Neuronal stem cell (in vitro differentiated cells): ENCODE measurements around the gene CCL1.

Source experiments
- DNase-seq: peaks from one replicate; pipeline ENCODE4 v3.0.0-alpha.2; 2013; ENCODE audit warnings: low spot score
- H2AFZ ChIP-seq: one replicate; pipeline ENCODE4 v1.6.1; 2013; ENCODE audit warnings: mild to moderate bottlenecking, low read length, inconsistent platforms
- H2AK5ac ChIP-seq: 2 replicates; pipeline ENCODE4 v1.6.1; 2013; ENCODE audit warnings: low read depth, mild to moderate bottlenecking, inconsistent platforms, low read length, moderate library complexity, mixed read lengths
- H2BK120ac ChIP-seq: 2 replicates; pipeline ENCODE4 v1.6.1; 2013; ENCODE audit warnings: low read depth, mild to moderate bottlenecking, inconsistent platforms, low read length, moderate library complexity, mixed read lengths
- H2BK12ac ChIP-seq: one replicate; pipeline ENCODE4 v1.6.1; 2013; ENCODE audit warnings: low read length, inconsistent platforms
- H2BK15ac ChIP-seq: 2 replicates; pipeline ENCODE4 v1.6.1; 2013; ENCODE audit warnings: mild to moderate bottlenecking, low read length, inconsistent platforms, mixed read lengths
- H2BK5ac ChIP-seq: one replicate; pipeline ENCODE4 v1.6.1; 2013; ENCODE audit warnings: inconsistent platforms, mild to moderate bottlenecking, low read length, moderate library complexity
- H3K14ac ChIP-seq: one replicate; pipeline ENCODE4 v1.6.1; 2013; ENCODE audit warnings: low read length, inconsistent platforms
- H3K18ac ChIP-seq: 2 replicates; pipeline ENCODE4 v1.6.1; 2013; ENCODE audit warnings: low read length, inconsistent platforms
- H3K23ac ChIP-seq: 2 replicates; pipeline ENCODE4 v1.6.1; 2013; ENCODE audit warnings: low read depth, mild to moderate bottlenecking, mixed read lengths, low read length, inconsistent platforms; ENCODE audit not compliant: poor library complexity
- H3K27ac ChIP-seq: replicated peaks from 3 replicates; pipeline ENCODE4 v1.5.1; 2013; ENCODE audit warnings: low read length, inconsistent platforms
- H3K27me3 ChIP-seq, 3 experiments: 2 replicates each; pipeline ENCODE4 v1.6.1; 2013; ENCODE audit warnings: low read length in 3 of 3, mild to moderate bottlenecking in 2 of 3, inconsistent platforms in 1 of 3, low read depth in 1 of 3, mixed read lengths in 1 of 3, moderate library complexity in 1 of 3; ENCODE audit not compliant: control insufficient read depth in 3 of 3, insufficient read depth in 3 of 3
- H3K36me3 ChIP-seq, 2 donors: replicated peaks in 1 of 2; 2 replicates each; pipeline ENCODE4 v1.6.1; 2013; ENCODE audit warnings: low read length in 2 of 2; ENCODE audit not compliant: control insufficient read depth in 2 of 2, insufficient read depth in 2 of 2
- H3K4ac ChIP-seq: 2 replicates; pipeline ENCODE4 v1.6.1; 2013; ENCODE audit warnings: inconsistent platforms, mild to moderate bottlenecking, low read length, moderate library complexity
- H3K4me1 ChIP-seq, 2 donors: 1 replicate in 1 of 2; 2 replicates in 1 of 2; pipeline ENCODE4 v1.6.1; 2013; ENCODE audit warnings: low read length in 2 of 2, low read depth in 1 of 2; ENCODE audit not compliant: control insufficient read depth in 2 of 2, insufficient read depth in 1 of 2
- H3K4me2 ChIP-seq: one replicate; pipeline ENCODE4 v1.6.1; 2013; ENCODE audit warnings: mild to moderate bottlenecking, low read length, inconsistent platforms; ENCODE audit not compliant: insufficient read depth, poor library complexity, severe bottlenecking
- H3K4me3 ChIP-seq, 2 donors: 2 replicates each; pipeline ENCODE4 v1.5.1; 2013; ENCODE audit warnings: low read length in 2 of 2, mild to moderate bottlenecking in 2 of 2, inconsistent platforms in 1 of 2, moderate library complexity in 1 of 2
- H3K79me1 ChIP-seq: one replicate; pipeline ENCODE4 v1.6.1; 2013; ENCODE audit warnings: low read depth, mild to moderate bottlenecking, inconsistent platforms, low read length, moderate library complexity
- H3K9ac ChIP-seq: one replicate; pipeline ENCODE4 v1.6.1; 2013; ENCODE audit warnings: mild to moderate bottlenecking, low read depth, low read length, inconsistent platforms; ENCODE audit not compliant: poor library complexity
- H3K9me3 ChIP-seq, 2 donors: replicated peaks in 1 of 2; 2 replicates each; pipeline versions ENCODE3 to v1.6.1; 2013; ENCODE audit warnings: low read length in 2 of 2, mild to moderate bottlenecking in 2 of 2, inconsistent platforms in 1 of 2, low read depth in 1 of 2, mixed read lengths in 1 of 2, moderate library complexity in 1 of 2; ENCODE audit not compliant: control insufficient read depth in 2 of 2, insufficient read depth in 1 of 2
- H4K8ac ChIP-seq: one replicate; pipeline ENCODE4 v1.6.1; 2013; ENCODE audit warnings: low read depth, mild to moderate bottlenecking, inconsistent platforms, low read length, moderate library complexity
- H4K91ac ChIP-seq: one replicate; pipeline ENCODE4 v1.6.1; 2013; ENCODE audit warnings: low read length, low read depth, mild to moderate bottlenecking, inconsistent platforms; ENCODE audit not compliant: poor library complexity
- WGBS, 2 donors: extraction: QIAGEN DNeasy Blood & Tissue Kit; methylation state at CpG; one replicate each; pipeline ENCODE4 v1.1.7; 2013; ENCODE audit warnings: missing lambda C conversion rate in 2 of 2, mixed read lengths in 1 of 2; ENCODE audit not compliant: insufficient read length in 2 of 2, insufficient replicate concordance in 1 of 2; ENCODE audit errors: extremely low coverage in 2 of 2; 5-methylcytosine and 5-hydroxymethylcytosine counted together

The CCL1 gene

DNA sequence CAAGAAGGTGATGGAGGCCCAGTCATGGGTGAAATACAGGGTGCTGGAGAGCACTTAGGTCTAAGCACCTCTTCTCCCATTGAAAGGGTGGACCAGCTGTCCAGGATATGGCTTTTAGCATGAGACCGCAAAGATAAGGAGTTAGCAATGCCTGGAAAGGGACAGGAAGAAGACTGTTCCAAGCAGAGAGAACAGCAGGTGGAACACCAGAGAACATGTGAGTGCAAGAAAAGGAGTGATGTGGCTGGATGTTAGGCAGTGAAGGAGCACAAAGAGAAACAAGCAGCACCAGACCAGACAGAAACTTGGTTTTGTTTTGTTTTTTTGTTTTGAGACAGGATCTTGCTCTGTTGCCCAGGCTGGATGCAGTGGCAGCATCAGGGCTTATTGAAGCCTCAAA, 45.4 kb upstream of the CCL1 start:
- Histone ChIP-seq H3K23ac (no peak overlapping the region), H3K36me3 (no peaks in the 10 kb centered on the region), H3K14ac (no peak overlapping the region), H2BK120ac (no peak overlapping the region), H3K27ac (no peak overlapping the region), H3K4me3 (no peak overlapping the region), H2BK15ac (no peak overlapping the region), H3K4ac (no peak overlapping the region), H2BK12ac (no peak overlapping the region), H2AK5ac (no peak overlapping the region), H2AFZ (no peak overlapping the region), H2BK5ac (no peak overlapping the region), H3K4me2 (no peak overlapping the region), H3K4me1 (no peaks in the 10 kb centered on the region), H4K91ac (no peak overlapping the region), H3K9me3 (no peaks in the 10 kb centered on the region), H3K27me3 (no peaks in the 10 kb centered on the region), H3K79me1 (no peaks in the 10 kb centered on the region), H4K8ac (no peak overlapping the region), H3K18ac (no peak overlapping the region), H3K9ac (no peak overlapping the region)
- no peak for DNase-seq
- WGBS, 2 donors, result no CpG with 5 or more reads among the region's 1 CpG

DNA sequence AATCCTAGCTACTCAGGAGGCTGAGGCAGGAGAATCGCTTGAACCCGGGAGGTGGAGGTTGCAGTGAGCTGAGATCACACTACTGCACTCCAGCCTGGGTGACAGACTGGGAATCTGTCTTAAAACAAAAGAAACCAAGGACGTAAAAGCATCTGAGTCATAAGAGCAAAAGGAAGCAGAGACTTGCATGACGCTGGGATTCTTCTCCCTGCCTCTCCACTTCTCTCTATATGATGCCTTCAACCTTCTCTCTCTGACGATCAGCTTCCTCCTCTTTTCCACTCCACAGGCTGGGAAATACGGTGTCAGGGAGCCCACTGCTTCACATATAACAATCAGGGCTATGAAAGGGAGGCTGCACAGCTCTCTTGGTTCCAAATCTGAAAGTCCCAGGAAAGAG, 43.2 kb upstream of the CCL1 start:
- no peaks in the 10 kb centered on the region for H3K79me1 ChIP-seq
- no peak overlapping the region for H3K4me2 ChIP-seq
- WGBS, 2 donors, result no CpG with 5 or more reads among the region's 6 CpGs
- no peak overlapping the region for H2AK5ac ChIP-seq
- no peak overlapping the region for H3K18ac ChIP-seq
- H3K27ac ChIP-seq, result no peak overlapping the region
- H3K36me3 ChIP-seq, result no peaks in the 10 kb centered on the region
- H3K9ac ChIP-seq, result peak overlapping the region; percentile 9
- H4K91ac ChIP-seq, result no peak overlapping the region
- no peak overlapping the region for H2BK120ac ChIP-seq
- H2BK15ac ChIP-seq, result no peak overlapping the region
- H3K4me1 ChIP-seq, result peaks cover 0 to 4% of the 10 kb centered on the region in 2 donors
- no peaks in the 10 kb centered on the region for H3K9me3 ChIP-seq
- no peaks in the 10 kb centered on the region for H3K27me3 ChIP-seq
- no peak overlapping the region for H2AFZ ChIP-seq
- H3K14ac ChIP-seq, result no peak overlapping the region
- no peak overlapping the region for H3K4me3 ChIP-seq
- no peak for DNase-seq
- H4K8ac ChIP-seq, result no peak overlapping the region
- H2BK5ac ChIP-seq, result no peak overlapping the region
- H3K4ac ChIP-seq, result no peak overlapping the region
- no peak overlapping the region for H2BK12ac ChIP-seq
- no peak overlapping the region for H3K23ac ChIP-seq

DNA sequence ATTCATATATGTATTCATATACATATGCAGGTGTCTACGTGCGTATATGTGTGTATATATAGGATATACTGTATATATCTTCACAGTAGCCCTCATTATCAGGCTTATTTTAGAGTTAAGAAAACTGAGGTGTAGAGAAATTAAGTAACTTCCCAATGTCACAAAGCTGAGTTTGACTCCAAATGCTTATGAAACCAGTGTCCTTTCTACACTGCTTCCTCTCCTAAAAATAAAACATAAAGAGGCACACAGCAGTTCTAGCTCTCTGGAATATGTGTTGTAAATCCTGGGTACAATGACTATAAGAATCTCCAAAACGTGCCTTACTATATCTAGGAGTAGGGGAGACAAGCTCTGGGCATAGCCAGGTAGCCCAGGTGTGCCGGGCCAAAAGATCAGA, 40.0 kb upstream of the CCL1 start:
- no peaks in the 10 kb centered on the region for H3K9me3 ChIP-seq
- no peak overlapping the region for H3K4me2 ChIP-seq
- no peak overlapping the region for H3K9ac ChIP-seq
- H2BK5ac ChIP-seq, result no peak overlapping the region
- no peak overlapping the region for H4K91ac ChIP-seq
- H3K79me1 ChIP-seq, result no peaks in the 10 kb centered on the region
- no peaks in the 10 kb centered on the region for H3K27me3 ChIP-seq
- no peak overlapping the region for H4K8ac ChIP-seq
- no peak for DNase-seq
- no peak overlapping the region for H2AK5ac ChIP-seq
- peaks cover 0 to 5% of the 10 kb centered on the region in 2 donors for H3K4me1 ChIP-seq
- no peak overlapping the region for H2BK12ac ChIP-seq
- WGBS, 2 donors, result no CpG with 5 or more reads among the region's 4 CpGs
- no peak overlapping the region for H2BK15ac ChIP-seq
- H2AFZ ChIP-seq, result no peak overlapping the region
- no peak overlapping the region for H3K18ac ChIP-seq
- H2BK120ac ChIP-seq, result no peak overlapping the region
- H3K4ac ChIP-seq, result no peak overlapping the region
- no peak overlapping the region for H3K4me3 ChIP-seq
- no peak overlapping the region for H3K23ac ChIP-seq
- H3K36me3 ChIP-seq, result no peaks in the 10 kb centered on the region
- H3K27ac ChIP-seq, result no peak overlapping the region
- no peak overlapping the region for H3K14ac ChIP-seq

DNA sequence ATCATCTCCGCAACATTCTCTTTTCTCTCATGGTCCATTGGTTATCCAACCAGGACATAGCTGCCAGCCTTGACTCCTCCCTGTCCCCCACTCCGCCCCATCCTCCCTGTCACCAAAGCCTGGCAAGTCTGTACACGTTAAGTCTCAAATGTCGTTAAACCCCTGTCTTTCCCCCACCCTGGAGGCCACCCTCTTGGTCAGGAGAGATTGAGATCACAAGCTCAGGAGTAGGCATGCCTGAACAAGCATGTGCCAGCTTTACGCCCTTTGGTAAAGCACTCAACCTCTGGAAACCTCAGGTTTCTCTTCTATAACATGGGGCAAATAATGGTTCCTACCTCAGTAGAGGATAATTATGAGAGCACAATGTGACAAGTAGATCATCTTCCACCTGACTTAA, 38.1 kb upstream of the CCL1 start:
- DNase-seq, result no peak
- Histone ChIP-seq H3K79me1 (no peaks in the 10 kb centered on the region), H3K9me3 (no peaks in the 10 kb centered on the region), H3K36me3 (no peaks in the 10 kb centered on the region), H3K18ac (no peak overlapping the region), H3K4ac (no peak overlapping the region), H2BK15ac (no peak overlapping the region), H4K8ac (no peak overlapping the region), H2AK5ac (no peak overlapping the region), H2BK12ac (no peak overlapping the region), H3K4me1 (peaks cover 0 to 5% of the 10 kb centered on the region in 2 donors), H3K4me3 (no peak overlapping the region), H3K4me2 (no peak overlapping the region), H2BK5ac (no peak overlapping the region), H3K27me3 (no peaks in the 10 kb centered on the region), H2BK120ac (no peak overlapping the region), H2AFZ (no peak overlapping the region), H3K27ac (no peak overlapping the region), H3K23ac (no peak overlapping the region), H4K91ac (no peak overlapping the region), H3K14ac (no peak overlapping the region), H3K9ac (no peak overlapping the region)
- WGBS, 2 donors, result no CpG with 5 or more reads among the region's 5 CpGs
